SU-DHL-6 (cell line): Measurements from ENCODE around the gene GPR12.

Source experiments
- EZH2phosphoT487 ChIP-seq: fragments of 200-600 bp; sonication (generic), shearing (Covaris generic); conservative IDR thresholded peaks from 2 replicates; pipeline ENCODE4 v1.6.1; 2018; ENCODE audit warnings: mild to moderate bottlenecking, antibody characterized with exemption, low read length, moderate library complexity, mixed read lengths
- TF ChIP-seq, protein P1 (sequence below): fragments of 200-600 bp; sonication (generic); IDR thresholded peaks from one replicate; pipeline ENCODE4 v1.5.1; 2017; ENCODE audit warnings: antibody characterized with exemption, mild to moderate bottlenecking, low read length, moderate library complexity; ENCODE audit not compliant: insufficient read depth, poor library complexity, severe bottlenecking

DNA sequence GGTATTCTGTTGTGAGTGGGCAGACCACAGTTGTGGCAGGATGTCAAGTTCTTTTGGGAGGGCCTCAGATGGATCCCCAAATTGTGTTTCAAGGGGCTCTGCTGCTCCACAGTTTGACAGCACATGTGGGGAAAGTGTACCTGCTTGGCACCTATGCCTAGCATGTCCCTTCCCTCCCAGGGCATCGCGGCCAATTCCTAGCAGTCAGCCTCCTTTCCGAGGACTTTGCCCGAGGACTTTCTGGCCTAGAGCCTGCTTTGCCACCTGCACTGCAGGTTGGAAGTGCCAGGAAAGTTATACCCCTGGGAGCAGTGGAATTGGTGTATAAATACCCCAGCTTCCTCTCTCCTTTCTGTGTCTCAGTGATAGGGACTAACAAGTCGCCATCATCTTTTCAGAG, 11.9 kb upstream of the GPR12 start:
- TF ChIP-seq, protein P1, sequence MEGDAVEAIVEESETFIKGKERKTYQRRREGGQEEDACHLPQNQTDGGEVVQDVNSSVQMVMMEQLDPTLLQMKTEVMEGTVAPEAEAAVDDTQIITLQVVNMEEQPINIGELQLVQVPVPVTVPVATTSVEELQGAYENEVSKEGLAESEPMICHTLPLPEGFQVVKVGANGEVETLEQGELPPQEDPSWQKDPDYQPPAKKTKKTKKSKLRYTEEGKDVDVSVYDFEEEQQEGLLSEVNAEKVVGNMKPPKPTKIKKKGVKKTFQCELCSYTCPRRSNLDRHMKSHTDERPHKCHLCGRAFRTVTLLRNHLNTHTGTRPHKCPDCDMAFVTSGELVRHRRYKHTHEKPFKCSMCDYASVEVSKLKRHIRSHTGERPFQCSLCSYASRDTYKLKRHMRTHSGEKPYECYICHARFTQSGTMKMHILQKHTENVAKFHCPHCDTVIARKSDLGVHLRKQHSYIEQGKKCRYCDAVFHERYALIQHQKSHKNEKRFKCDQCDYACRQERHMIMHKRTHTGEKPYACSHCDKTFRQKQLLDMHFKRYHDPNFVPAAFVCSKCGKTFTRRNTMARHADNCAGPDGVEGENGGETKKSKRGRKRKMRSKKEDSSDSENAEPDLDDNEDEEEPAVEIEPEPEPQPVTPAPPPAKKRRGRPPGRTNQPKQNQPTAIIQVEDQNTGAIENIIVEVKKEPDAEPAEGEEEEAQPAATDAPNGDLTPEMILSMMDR: no peak
- no peak for TF ChIP-seq EZH2phosphoT487
